ENCODE results near the gene SERPIND1.

Gene SERPIND1

DNA sequence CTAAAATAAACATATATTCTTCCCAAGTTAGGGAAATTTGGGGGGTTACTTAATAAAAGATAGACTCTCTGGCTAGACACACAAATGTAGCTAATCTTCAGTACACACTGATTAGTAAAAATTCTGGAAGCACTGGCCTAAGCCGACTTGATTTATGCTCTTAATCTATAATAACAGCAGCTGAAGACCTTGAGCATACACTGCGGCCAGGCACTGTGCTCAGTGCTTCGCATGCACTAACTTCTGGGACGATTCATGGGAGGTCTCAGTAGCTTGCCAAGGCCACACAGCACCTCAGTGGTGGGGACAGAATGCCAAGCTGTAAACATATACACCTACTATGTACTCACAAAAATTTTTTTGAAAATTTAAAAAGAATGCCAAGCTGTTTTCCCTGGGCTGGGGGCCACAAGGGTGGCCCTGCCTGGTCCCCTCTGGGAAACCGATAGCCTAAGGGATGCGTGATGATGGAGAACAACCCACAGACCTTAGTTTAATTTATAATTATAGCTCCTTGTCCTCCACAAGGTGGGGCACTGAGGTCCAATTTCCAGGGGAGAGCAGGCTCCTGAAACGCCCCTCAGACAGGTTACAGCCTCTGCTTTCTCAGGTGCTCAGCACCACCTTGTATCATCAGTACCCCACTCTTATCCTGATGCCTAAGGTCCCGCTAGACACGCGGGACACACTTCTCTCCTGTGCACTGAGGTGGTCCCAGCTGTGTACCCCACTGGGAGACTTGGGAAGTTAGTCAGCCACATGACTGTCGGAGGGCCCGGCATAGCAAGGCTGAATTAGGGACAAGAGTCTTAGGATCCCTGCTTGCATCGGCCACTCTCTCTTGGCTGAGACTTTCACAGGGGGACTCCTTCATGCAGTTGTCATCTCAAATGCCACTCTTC, 20.1 kb downstream of the SERPIND1 start:
- DNase-seq: no peak

DNA sequence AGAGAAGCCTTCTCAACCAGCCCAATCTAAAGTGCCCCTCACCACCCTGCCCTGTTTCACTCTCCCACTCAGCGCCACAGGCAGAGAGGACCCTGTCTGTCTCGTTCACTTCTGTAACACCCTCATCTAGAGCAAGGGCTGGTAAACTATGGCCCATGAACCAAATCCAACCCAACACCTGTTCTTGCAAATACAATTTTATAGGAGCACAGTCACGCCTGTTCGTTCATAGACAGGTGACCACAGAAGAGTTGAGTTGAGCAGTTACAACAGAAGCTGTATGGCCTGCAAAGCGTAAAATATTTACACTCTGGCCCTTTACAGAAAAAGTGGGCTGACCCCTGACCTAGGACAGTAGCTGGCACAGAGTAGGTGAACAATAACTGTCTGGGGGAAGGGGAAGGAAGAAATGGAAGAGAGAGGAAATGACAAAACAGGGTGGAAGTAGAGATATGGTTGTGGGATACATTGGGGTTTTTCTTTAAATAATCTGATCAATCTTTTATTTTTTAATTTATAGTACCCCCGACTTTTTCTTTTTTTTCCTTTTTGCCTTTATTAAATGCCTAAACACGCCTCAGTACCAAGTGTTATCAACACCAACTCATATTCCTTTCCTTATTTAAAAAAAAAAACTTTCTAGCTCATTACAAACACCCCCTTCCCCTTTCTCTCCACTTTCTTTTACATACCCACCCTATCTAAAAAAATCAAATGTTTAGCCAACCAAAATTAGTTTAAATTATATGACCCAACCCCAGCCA, 20.9 kb downstream of the SERPIND1 start:
- no peak for DNase-seq

DNA sequence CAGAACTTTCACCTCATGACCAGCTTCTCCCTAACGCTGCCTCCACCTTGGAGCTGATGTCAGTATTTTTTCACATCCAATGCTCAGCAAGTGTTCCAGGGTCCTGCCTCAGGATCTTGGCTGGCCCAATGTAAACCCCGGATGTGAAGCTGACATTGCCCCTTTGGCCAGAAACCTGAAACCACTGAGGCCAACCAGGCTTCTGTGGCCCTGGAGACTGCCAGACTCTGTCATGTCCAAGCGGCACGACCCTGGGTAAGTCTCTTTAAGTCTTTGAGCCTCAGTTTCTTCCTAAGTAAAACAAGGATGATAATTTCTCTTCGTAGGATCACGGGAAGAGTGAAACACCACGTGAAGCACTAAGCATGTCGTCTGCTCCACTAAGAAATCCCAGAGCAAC, 22.8 kb downstream of the SERPIND1 start:
- DNase-seq: no peak

DNA sequence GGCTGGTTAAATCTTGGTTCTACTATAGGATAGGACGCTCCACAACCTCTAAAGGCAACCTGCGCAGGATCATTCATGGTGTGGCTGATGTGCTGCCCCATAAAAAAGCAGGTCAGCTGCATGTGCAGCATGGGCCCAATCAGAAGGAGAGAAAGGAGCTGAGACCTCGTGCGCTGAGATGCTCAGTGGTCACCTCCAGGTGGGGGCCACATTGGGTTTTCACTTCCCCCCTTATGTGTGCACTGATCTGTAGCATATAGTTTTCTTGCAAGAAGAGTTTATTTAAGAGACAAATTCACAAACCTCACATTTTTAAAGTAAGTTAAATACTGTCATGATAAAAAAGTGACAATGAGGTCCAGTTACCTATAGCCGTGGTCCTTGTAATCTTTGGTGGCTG, 24.3 kb downstream of the SERPIND1 start:
- DNase-seq: no peak

DNA sequence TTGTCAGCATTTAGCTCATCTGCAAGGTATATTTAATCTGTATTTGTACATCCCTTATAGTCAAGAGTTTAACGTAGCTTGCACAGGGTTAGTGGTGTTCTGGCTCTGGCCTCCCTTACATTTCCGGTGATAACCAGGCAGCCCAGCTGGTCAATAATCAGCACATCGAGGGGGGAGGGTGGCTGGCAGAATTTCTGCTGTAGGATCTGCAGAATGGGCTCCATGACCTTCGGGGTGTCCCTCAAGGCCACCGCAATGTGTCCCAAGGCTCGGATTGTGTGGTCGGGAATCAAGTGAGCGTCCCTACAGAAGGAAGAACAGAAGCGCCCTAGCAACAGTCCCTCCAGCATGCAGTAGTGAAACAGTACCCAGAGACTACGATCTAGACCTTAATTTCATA, 25.1 kb downstream of the SERPIND1 start:
- DNase-seq: no peak

DNA sequence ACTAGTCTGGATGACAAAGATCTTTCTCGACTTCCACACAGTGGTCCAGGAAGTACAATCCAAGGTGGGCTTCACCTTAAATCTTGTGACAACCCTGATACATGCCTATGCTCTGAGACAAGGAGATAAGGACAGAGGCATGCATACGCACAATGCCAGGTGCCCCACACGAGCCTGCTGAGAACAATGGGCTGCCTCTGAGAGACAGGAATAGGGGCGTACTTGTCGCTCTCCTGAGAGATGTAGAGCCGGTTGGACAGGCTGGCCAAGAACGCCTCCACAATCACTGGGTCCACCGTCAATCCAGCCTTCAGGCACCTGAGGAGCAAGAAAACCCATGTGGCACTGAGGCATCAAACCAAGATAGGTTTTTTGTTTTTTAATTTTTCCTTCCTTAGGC, 25.5 kb downstream of the SERPIND1 start:
- DNase-seq: no peak

DNA sequence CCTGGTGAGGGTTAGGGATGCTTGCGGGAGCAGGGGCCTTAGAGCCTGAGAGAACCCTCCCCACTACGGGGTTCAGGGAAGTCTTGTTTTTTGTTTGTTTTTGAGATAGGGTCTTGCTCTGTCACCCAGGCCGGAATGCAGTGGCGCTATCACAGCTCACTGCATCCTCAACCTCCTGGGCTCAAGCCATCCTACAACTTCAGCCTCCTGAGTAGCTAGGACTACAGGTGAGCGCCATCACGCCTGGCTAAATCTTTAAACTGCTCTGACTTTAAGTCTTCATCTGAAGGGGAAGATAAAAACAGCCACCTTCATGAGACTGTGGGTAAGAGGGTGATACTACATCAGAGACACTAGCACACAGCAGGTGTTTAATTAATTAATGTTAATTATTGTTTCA, 28.5 kb downstream of the SERPIND1 start:
- no peak for DNase-seq

DNA sequence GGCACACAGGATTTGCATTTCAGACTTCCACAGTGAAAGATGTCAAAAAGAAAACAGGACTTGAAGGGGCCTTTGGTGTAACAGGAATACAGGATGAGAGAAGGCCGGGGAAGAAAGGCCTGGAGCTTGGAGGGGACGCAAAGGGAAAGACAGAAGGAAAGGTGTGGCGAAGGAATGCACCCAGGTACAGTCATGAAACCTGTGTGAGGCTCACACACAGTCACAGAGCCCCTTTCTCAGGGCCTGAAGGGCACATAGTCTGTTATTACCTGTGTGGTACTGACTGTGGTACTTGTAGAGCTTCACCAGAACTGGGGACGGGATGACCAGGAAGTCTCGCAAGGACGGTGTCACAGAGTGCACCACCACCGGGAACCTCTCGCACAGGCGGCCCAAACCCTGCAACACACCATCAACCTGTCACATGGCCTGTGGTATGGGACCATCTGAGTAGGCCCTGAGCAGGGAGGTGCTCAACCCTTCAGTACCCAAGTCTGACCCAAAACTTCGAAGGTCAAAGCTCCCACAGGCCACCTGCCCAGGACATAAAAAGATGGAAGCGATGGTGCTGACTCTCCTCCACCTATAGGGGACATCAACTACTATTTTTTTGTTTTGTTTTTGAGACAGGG, 29.1 kb downstream of the SERPIND1 start:
- DNase-seq: no peak

DNA sequence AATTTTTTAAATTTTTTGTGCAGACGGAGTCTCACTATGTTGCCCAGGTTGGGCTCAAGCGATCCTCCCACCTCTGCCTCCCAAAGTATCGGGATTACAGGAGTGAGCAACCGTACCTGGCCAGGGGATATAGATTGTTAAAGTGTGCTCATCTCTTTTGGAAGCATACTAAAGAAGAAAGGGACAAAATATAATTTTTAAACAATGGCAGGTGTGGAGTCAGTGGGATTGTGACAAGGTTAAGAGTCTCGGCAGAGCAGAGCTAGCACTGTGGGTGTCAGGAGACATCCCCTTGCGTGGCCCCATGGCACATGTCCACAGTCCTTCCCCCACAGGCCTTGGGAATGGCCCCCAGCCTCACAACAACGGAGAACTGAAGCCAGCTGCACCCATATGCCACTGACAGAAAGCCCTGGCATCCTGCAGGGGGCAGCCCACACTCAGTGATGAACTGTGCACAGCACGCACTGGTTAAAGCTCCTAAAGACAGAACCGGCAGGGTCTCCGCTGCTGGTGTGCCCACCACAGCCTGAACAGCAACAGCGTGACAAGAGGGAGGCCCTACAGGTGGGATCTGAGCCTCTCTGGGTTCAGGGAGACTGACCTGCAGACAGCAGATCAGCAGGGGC, 29.9 kb downstream of the SERPIND1 start:
- peak; percentile 49 for DNase-seq

DNA sequence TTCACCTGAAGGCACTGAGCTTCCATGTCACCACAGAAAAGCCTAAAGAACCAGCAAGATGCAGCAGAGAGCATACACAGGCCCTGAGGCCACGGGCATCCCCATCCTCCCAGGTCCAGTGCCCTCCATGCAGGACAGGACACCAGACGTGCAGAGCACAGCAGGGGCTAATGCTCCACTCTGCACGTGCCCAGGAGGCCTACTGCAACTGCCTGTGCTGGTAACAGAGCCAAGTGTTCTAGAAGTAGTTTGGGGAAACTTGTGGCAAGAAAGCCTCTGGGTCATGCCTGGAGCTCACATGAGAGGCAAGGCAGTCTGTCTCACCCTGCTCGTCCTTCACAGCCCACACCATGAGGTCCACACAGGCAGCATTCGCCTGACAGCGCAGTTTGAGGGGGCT, 30.7 kb downstream of the SERPIND1 start:
- no peak for DNase-seq

DNA sequence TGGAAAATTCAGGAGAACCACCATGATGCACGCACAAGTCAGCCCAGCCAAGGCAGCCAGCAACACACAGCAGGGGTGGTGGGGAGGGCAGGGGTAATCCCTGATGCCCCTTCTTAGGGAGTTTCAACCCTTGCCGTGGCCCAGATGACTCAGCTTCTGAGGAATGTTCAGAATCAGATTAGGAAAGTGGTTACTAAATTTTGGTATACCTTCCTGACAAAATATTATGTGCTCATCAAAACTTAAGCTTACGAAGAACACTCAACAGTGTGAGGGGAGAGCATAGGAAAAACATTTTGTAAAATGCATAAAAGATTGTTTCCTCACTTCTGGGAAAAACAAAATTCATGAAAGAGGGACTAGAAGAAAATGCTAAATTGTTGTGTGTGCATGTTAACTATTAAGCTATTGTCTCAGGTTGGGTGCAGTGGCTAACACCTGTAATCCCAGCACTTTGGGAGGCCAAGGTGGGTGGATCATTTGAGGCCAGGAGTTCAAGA, 32.1 kb downstream of the SERPIND1 start:
- no peak for DNase-seq

DNA sequence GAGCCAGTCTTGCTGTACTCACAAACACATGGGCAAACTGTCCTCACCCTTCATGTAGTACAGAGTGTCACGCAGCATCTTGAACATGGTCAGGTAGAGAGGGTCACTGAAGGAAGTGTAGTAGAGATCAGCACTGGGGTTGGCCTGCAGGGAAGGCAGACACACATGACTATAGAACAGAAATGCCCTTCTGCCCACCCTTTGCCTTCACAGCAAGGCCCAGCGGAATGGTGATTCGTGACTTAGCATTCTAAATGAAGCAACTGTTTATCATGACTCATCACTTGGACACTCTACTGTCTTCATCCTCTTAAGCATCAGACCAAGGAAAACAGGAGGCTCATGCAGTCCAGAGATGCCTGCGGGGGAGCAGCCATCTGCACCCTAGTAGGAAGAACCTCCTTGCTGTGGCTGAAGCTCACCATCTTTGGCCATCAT, 33.4 kb downstream of the SERPIND1 start:
- no peak for DNase-seq

DNA sequence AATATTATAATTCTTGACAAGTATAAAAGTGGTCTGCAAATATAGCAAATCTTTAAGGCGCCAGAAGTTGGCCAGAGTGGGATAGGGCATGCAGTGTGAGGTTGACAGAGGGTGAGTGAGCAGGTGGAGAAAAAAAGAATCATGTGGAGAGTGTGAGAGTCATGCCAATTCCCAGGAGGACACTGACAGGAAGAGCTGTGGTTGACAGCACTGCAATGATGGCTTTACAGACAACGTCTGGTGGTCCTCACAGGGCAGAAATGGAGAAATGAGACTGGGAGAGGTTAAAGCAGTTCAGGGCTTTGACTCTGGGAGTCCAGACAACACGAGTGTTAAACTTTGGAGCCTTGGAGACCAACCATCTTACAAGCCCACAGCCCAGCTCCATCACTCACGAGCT, 34.9 kb downstream of the SERPIND1 start:
- no peak for DNase-seq

DNA sequence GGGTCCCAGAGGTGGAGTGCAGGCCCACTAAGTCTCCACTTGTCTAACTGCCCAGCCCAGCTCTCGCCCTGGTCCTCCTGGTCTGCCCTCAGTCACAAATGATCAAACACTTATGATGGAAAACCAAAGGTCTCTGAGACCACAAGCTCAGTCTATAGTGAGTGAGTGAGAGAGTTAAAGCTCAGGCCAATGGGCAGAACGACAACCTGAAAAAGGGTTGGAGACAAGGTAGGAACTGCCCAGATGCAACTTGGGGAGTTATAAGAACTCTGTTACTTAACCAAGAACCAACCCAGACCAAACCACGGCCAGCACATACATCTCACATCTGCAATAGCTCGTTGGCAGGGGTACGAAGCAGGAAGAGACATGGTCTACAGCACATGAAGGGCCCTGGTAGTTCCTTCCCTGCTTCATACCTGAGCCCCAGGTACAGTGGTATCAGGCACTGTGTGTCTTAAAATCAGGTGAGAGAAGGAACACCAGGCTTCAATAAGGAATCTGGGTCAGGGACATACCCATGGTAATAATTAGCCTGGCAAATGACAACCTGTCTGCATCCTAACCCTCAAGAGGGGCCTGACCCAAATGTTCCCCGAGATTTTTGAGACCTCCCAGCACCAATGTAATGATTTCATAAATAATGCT, 35.7 kb downstream of the SERPIND1 start:
- DNase-seq: no peak

DNA sequence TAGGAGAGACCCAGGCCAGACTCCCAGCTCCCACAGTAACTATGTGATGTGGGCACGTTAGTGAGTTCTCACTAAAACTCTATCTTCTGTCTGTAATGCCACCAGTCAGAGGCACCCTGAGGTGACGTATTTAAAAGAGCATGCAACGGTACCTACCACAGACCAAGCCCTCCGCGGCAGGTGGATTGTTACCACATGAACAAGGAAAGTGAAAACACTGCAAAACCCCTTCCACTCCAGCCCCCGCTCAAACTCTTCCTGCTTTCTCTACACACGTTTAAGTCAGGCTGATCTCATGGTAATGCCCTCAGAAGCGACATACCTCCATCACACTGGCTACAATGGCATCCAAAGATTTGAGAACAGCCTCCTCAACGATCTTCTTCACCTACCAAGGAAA, 36.7 kb downstream of the SERPIND1 start:
- DNase-seq: peak; percentile 20

DNA sequence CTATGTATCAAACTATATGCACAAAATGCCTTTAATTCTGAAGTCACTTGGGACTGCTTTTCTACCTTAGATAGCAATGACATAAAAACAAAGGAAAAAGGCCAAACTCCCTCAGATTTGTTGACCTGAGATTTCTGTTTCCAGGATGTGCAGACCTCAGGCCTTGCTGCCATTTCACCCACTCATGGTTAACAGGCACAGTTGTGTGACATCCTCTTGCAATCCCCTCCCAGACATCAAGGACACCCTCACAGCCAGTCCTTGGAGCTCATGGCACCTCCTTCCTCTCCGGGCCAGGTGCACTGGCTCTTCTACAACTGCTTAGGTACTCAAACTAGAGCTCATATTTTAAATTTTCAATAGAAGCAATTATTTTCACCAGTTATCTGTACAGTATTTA, 37.3 kb downstream of the SERPIND1 start:
- DNase-seq: no peak

DNA sequence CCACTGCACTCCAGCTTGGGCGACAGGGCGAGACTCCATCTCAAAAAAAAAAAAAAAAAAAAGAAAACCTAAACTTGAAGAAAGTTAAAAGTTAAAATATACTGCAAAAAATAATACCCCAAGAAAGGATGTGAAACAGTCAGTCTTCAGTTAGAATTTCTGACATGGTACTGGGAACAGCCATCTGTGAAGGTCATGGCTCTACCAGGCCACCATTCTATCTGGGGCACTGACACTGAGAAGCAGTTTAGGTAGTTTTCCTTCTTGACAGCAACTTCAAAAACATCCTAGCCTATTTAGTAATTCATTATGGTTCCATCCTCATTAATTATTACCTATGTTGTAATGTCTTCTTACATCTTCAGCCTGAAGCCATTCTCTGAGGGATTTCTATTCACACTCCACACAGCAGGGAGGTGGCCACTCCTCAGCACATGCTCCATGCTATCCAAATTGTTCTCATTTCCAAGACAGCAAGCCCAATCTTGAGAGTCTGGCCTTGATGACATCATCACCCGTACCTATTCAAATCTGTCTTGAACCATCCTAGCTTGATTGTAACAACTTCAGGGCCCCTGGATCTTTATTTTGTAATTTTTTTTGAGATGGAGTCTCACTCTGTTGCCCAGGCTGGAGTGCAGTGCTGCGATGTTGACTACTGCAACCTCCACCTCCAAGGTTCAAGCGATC, 38.2 kb downstream of the SERPIND1 start:
- DNase-seq: no peak

DNA sequence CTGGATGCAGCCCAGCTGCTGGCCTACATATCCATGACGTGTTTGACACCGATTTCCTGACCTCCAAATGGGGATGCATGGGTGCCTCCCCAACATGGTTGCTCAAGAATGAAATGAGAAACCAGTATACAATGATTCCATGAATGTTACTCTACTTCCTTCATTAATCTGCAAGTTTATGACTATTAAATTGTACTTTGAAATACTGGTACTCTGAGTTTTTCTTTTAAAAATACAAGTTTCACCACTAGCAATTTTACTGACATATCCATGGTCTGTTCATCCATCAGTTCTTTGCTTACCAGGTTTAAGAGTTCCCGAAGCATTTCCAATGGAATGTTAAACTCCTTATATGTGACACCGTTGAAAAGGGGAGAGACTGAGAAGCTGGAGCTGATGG, 39.1 kb downstream of the SERPIND1 start:
- DNase-seq: no peak

DNA sequence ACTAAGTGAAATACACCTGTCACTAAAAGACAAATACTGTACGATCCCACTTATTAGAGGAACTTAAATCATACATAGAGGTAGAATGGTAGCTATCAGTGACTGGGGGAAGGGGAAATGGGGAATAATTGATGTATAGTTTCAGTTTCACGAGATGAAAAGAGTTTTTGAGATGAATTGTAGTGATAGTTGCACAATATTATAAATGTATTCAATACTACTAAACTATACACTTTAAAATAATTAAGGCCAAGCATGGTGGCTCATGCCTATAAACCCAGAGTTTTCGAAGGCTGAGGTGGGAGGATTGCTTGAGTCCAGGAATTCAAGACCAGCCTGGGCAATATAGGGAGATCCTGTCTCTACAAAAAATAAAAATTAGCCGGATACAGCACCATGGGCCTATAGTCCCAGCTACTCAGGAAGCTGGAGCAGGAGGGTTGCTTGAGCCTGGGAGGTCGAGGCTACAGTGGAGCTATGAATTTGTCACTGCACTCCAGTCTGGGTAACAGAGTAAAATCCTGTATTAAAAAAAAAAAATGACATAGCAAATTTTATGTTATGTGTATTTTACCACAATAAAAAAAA, 40.4 kb downstream of the SERPIND1 start:
- no peak for DNase-seq

DNA sequence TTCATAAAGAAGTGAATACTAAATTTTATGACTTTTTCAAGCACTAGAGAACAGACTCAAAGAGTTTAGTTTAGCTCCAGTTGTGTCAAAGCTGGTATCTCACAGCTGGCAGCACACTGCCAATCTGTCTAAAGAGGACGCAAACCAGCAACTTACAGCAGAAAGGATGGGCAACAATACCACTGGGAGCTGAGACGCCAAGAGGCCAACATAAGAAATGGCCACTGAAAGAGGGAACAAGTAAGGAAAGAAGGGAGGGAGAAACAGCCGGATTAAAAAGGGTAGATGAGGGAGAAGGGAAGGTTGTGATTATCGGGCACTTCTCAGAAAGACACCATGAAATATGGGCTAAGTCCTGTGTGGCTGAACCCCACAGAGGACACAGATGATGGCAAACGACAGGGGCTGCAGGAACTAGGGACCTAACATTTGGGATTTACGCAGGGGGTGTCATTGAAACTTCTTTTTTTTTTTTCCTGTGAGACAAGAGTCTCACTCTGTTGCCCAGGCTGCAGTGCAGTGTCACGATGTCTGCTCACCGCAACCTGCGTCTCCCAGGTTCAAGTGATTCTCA, 41.7 kb downstream of the SERPIND1 start:
- no peak for DNase-seq

DNA sequence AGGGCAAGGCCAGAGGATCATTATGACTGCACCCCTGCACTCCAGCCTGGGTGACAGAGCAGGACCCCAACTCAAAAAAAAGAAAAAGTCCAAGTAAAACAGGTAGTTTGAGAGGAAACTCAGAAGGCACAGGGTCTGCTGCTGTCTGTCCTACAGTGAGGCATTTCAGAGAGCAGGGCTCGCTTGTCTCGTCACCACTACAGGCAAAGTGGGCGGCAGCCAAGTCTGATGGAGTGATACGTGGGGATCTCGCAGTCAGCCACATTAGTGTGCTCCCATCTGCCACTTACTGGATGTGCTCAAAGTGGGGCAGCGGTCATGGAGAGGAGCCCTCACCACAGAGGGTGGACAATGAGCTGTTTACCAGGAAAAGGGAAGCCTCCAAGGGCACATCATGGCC, 42.6 kb downstream of the SERPIND1 start:
- DNase-seq: no peak
